IPS-18c (cell line): Measurements from ENCODE around the gene AKR1C1.
"Not testable (repeated sequence)": the region's sequence is repeated elsewhere in the genome, so short reads cannot be mapped to it uniquely, and the experiment has no call there.

Experiments used
- H3K4me3 ChIP-seq: 2 replicates; pipeline ENCODE4 v1.7.0; 2013; ENCODE audit warnings: low read depth, mild to moderate bottlenecking, low read length, moderate library complexity; ENCODE audit not compliant: insufficient read depth
- H3K9me3 ChIP-seq: one replicate; pipeline ENCODE4 v1.6.1; 2013; ENCODE audit warnings: mild to moderate bottlenecking, low read length, moderate library complexity; ENCODE audit not compliant: control insufficient read depth, insufficient read depth

AKR1C1 gene

GRCh38 chr10:5030989-5031388, 67.8 kb downstream of the AKR1C1 start:
- H3K9me3 ChIP-seq = peaks cover 4% of the 10 kb centered on the region
- no peak overlapping the region for H3K4me3 ChIP-seq

GRCh38 chr10:5031588-5031987, 68.4 kb downstream of the AKR1C1 start:
- H3K9me3 ChIP-seq, H3K4me3 ChIP-seq: not testable (repeated sequence)

GRCh38 chr10:5032444-5032843, 69.2 kb downstream of the AKR1C1 start:
- not testable (repeated sequence) for H3K9me3 ChIP-seq, H3K4me3 ChIP-seq
